Spleen (tissue), 11 donors: ENCODE data around the gene DAB2. TPM values are rescaled to one million over a fixed set of nuclear protein-coding genes. Genes with fewer than 3 reads are reported as not detected.

Source experiments
- DNase-seq: peaks from one replicate; pipeline ENCODE4 v3.0.0-alpha.2; 2020
- H3K27ac ChIP-seq, 8 donors: fragments of 200-600 bp; sonication (generic) in 7 of 8; 1 replicate in 4 of 8; 2 replicates in 4 of 8; pipeline versions ENCODE4 v1.5.0 to v1.8.0; 2016 to 2021; ENCODE audit warnings: inconsistent platforms in 4 of 8, mild to moderate bottlenecking in 4 of 8, moderate library complexity in 1 of 8
- H3K27me3 ChIP-seq, 7 donors: fragments of 200-600 bp; sonication (generic) in 6 of 7; replicated peaks in 1 of 7; 1 replicate in 4 of 7; 2 replicates in 3 of 7; pipeline versions ENCODE4 v1.5.0 to v1.8.0; 2016 to 2021; ENCODE audit warnings: inconsistent platforms in 3 of 7, mild to moderate bottlenecking in 1 of 7
- H3K36me3 ChIP-seq, 6 donors: fragments of 200-600 bp; sonication (generic) in 5 of 6; 1 replicate in 4 of 6; 2 replicates in 2 of 6; pipeline versions ENCODE4 v1.5.0 to v1.8.0; 2016 to 2021; ENCODE audit warnings: inconsistent platforms in 2 of 6
- H3K4me1 ChIP-seq, 6 donors: fragments of 200-600 bp; sonication (generic) in 5 of 6; 1 replicate in 3 of 6; 2 replicates in 3 of 6; pipeline versions ENCODE4 v1.5.0 to v1.8.0; 2016 to 2021; ENCODE audit warnings: inconsistent platforms in 3 of 6
- H3K4me3 ChIP-seq, 8 donors: fragments of 200-600 bp; sonication (generic) in 7 of 8; 1 replicate in 4 of 8; 2 replicates in 4 of 8; pipeline versions ENCODE4 v1.5.0 to v1.8.0; 2016 to 2021; ENCODE audit warnings: inconsistent platforms in 4 of 8, mild to moderate bottlenecking in 4 of 8, moderate library complexity in 2 of 8
- H3K9me3 ChIP-seq, 8 donors: fragments of 200-600 bp; sonication (generic) in 7 of 8; 1 replicate in 4 of 8; 2 replicates in 4 of 8; pipeline versions ENCODE4 v1.5.0 to v1.8.0; 2016 to 2021; ENCODE audit warnings: inconsistent platforms in 4 of 8
- POLR2A ChIP-seq, 3 donors: fragments of 450-650 bp; IDR thresholded peaks; one replicate each; pipeline ENCODE4 v1.5.1; 2017; ENCODE audit warnings: antibody characterized with exemption in 3 of 3, mild to moderate bottlenecking in 1 of 3
- POLR2AphosphoS5 ChIP-seq, 3 donors: sonication (generic); formaldehyde crosslinking; IDR thresholded peaks; one replicate each; pipeline ENCODE4 v1.5.1; 2017; ENCODE audit warnings: antibody characterized with exemption in 3 of 3
- WGBS, 5 donors: extraction: QIAGEN DNeasy Blood & Tissue Kit in 3 of 5; methylation state at CpG; one replicate each; pipeline versions ENCODE4 v1.1.5 to v1.1.7; 2013 to 2018; 5-methylcytosine and 5-hydroxymethylcytosine counted together
- intact Hi-C: fragments of 100-400 bp; cut with DNase I; formaldehyde crosslinking; loops from one replicate; pipeline ENCODE4 v1.15.0; 2023; ENCODE audit warnings: low total_unique reads
- polyA plus RNA-seq, 3 donors: library from polyadenylated mRNA; stranded (reverse); fragments of 200-250 nt; gene quantifications; one replicate each; pipeline ENCODE4 v1.2.1, GENCODE V29; 2013
- total RNA-seq, 7 donors: library from RNA; depleted of rRNA in 3 of 7; stranded (reverse); fragments of >200 nt in 3 of 7; fragmentation: NEBNext Ultra II Directional in 4 of 7; extraction: Animal tissue kit (Norgen Biotek cat#: 25700) in 4 of 7; gene quantifications; one replicate each; pipeline versions ENCODE4 v1.1.0 to v1.2.1, GENCODE V29; 2016 to 2021
- TF ChIP-seq, protein P1 (sequence below), 11 experiments: fragments of 200-600 bp in 7 of 11; fragments of 450-650 bp in 4 of 11; sonication (generic) in 4 of 11; IDR thresholded peaks in 8 of 11; conservative IDR thresholded peaks in 3 of 11; 1 replicate in 7 of 11; 2 replicates in 4 of 11; pipeline versions ENCODE4 v1.4.0 to v1.8.0; 2016 to 2021; ENCODE audit warnings: antibody characterized with exemption in 11 of 11, inconsistent platforms in 4 of 11, mild to moderate bottlenecking in 1 of 11
- donor health status: healthy with polysubstance abuse.
- donor health status: DM: no; HTN: no; CAD: no; lungs with moderate emphysema.
- donor health status: DM: no; HTN: no; CAD: no.
- donor health status: Bipolar disorder and iron deficiency.
- donor health status: healthy.
- donor health status: DM: no; HTN: no; CAD: no.
- donor health status: DM: yes; HTN: yes; CAD: no.

Gene DAB2
- total and polyA plus RNA-seq, 10 donors = 19.4 to 206 (median 125) TPM

DNA sequence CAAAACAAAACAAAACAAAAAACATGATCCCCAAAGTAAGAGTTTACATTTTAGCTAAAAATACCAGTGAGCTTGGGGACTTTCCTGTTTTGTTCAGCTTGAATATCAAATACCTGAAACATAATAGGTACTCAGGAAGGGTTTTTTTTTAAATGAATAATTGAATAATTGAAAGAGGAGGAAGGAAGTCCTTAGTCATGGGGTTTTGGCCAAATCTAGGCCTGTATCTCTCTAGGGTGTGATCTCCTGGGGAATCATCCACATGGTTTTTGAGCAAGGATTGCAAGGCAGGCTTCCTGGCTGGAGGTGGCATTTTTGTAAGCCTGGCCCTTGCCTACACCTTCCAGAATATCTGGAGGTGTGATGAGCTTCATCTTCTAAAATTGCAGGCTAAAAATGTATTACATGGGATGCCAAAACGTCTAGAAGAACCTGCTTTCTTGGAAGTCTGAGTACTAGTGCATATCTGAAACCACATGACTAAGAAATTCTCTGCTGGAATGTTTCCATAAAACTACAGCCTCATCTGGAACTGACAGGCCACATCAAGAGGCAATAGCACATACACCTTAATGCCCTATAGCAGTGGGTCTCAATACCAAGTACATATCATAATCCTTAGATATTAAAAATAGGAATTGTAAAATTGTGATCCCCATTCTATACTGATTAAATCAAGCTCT is 70.9 kb downstream of the DAB2 start:
- H3K4me1 ChIP-seq = no peaks in the 10 kb centered on the region
- H3K9me3 ChIP-seq = peaks cover 0 to 32% (median 27%) of the 10 kb centered on the region in 8 donors
- 43 to 69% (median 52%) methylated on average over 1 of the region's 1 CpG for WGBS, 5 donors
- H3K4me3 ChIP-seq = no peak overlapping the region
- TF ChIP-seq POLR2A (IDR thresholded peaks at IDR 0.05) = no peak
- TF ChIP-seq POLR2AphosphoS5 (IDR thresholded peaks at IDR 0.05) = no peak
- H3K27ac ChIP-seq = no peak overlapping the region
- intact Hi-C loops = no loop called here
- H3K27me3 ChIP-seq = no peaks in the 10 kb centered on the region
- H3K36me3 ChIP-seq = no peaks in the 10 kb centered on the region
- no peak for DNase-seq

DNA sequence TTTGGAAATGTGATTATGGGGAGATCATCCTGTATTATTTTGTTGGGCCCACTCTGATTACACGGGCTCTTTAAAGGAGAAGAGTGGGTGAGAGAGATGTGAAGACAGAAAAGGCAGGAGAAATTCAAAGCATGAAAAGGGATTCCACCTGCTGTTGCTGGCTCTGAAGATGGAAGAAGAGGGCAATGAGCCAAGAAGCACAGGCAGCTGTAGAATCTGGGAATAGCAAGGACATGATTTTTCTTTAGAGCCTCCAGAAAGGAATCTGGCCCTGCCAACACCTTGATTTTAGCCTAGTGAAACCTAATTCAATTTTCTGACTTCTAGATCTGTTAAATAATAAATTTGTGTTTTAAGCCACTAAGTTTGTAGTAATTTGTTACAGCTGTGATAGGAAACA is 71.8 kb downstream of the DAB2 start:
- no peak overlapping the region for H3K27ac ChIP-seq
- H3K4me1 ChIP-seq = no peaks in the 10 kb centered on the region
- intact Hi-C loops = no loop called here
- H3K9me3 ChIP-seq = peaks cover 0 to 32% (median 27%) of the 10 kb centered on the region in 8 donors
- no peaks in the 10 kb centered on the region for H3K27me3 ChIP-seq
- DNase-seq = no peak
- TF ChIP-seq POLR2AphosphoS5 (IDR thresholded peaks at IDR 0.05) = no peak
- TF ChIP-seq POLR2A (IDR thresholded peaks at IDR 0.05) = no peak
- TF ChIP-seq, protein P1, sequence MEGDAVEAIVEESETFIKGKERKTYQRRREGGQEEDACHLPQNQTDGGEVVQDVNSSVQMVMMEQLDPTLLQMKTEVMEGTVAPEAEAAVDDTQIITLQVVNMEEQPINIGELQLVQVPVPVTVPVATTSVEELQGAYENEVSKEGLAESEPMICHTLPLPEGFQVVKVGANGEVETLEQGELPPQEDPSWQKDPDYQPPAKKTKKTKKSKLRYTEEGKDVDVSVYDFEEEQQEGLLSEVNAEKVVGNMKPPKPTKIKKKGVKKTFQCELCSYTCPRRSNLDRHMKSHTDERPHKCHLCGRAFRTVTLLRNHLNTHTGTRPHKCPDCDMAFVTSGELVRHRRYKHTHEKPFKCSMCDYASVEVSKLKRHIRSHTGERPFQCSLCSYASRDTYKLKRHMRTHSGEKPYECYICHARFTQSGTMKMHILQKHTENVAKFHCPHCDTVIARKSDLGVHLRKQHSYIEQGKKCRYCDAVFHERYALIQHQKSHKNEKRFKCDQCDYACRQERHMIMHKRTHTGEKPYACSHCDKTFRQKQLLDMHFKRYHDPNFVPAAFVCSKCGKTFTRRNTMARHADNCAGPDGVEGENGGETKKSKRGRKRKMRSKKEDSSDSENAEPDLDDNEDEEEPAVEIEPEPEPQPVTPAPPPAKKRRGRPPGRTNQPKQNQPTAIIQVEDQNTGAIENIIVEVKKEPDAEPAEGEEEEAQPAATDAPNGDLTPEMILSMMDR (IDR thresholded peaks at IDR 0.05 in 8 of 11, conservative IDR thresholded peaks at IDR 0.05 in 3 of 11) = no peak
- no peaks in the 10 kb centered on the region for H3K36me3 ChIP-seq
- 81 to 100% (median 94%) methylated on average over 1 of the region's 1 CpG for WGBS, 5 donors
- no peak overlapping the region for H3K4me3 ChIP-seq

DNA sequence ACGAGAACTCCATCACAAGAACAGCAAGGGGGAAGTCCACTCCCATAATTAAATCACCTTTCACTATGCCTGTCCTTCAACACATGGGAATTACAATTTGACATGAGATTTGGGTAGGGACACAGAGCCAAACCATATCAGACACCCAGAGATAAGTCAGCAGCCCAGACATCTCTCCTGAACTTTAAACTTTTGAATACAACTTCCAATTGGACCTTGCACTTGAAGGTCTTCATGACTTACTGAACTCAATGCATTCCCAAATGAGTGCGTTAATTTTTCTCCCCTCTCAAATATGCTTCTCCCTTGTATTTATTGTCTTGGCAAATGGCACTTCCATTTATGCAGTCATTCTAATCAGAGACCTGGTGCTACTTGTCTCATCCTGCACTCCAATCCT is 72.6 kb downstream of the DAB2 start:
- Histone ChIP-seq H3K9me3 (peaks cover 0 to 32% (median 27%) of the 10 kb centered on the region in 8 donors), H3K4me1 (no peaks in the 10 kb centered on the region), H3K27me3 (no peaks in the 10 kb centered on the region), H3K27ac (no peak overlapping the region), H3K4me3 (no peak overlapping the region), H3K36me3 (no peaks in the 10 kb centered on the region)
- no peak for DNase-seq
- intact Hi-C loops = no loop called here
- TF ChIP-seq, protein P1 (IDR thresholded peaks at IDR 0.05 in 8 of 11, conservative IDR thresholded peaks at IDR 0.05 in 3 of 11) = no peak
- TF ChIP-seq POLR2AphosphoS5 (IDR thresholded peaks at IDR 0.05) (no peak), POLR2A (IDR thresholded peaks at IDR 0.05) (no peak)
- 71 to 89% (median 85%) methylated on average over 2 of the region's 2 CpGs for WGBS, 5 donors

DNA sequence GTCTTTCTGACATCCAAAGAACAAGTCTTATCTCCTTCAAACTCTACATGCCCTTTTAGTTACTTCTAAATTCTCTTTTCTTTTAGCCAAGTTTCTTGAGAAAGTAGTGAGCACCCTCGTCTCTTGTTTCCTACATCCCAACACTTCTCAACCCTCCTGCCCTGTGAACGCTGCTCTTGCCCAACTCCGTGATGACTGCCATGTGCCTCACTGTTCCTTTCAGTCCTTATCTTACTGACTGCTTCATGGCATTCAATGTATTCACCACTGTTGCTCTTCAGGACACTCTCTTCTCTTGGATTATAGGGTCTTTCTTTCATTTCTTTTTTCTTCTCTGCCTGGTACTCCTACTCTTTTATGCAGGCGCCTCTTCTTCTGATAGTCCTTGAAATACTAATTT is 75.3 kb downstream of the DAB2 start:
- TF ChIP-seq POLR2A (IDR thresholded peaks at IDR 0.05) (no peak), POLR2AphosphoS5 (IDR thresholded peaks at IDR 0.05) (no peak)
- TF ChIP-seq, protein P1 (IDR thresholded peaks at IDR 0.05 in 8 of 11, conservative IDR thresholded peaks at IDR 0.05 in 3 of 11) = no peak
- intact Hi-C loops = no loop called here
- no peaks in the 10 kb centered on the region for H3K27me3 ChIP-seq
- 85 to 95% (median 90%) methylated on average over 4 of the region's 4 CpGs for WGBS, 5 donors
- H3K4me1 ChIP-seq = no peaks in the 10 kb centered on the region
- H3K27ac ChIP-seq = no peak overlapping the region
- no peak for DNase-seq
- H3K36me3 ChIP-seq = no peaks in the 10 kb centered on the region
- peaks cover 0 to 32% (median 27%) of the 10 kb centered on the region in 8 donors for H3K9me3 ChIP-seq
- H3K4me3 ChIP-seq = no peak overlapping the region
